IPS-18c (cell line): ENCODE data around the gene HOATZ.

Experiments used
- H3K4me3 ChIP-seq: 2 replicates; pipeline ENCODE4 v1.7.0; 2013; ENCODE audit warnings: low read depth, mild to moderate bottlenecking, low read length, moderate library complexity; ENCODE audit not compliant: insufficient read depth
- H3K9me3 ChIP-seq: one replicate; pipeline ENCODE4 v1.6.1; 2013; ENCODE audit warnings: mild to moderate bottlenecking, low read length, moderate library complexity; ENCODE audit not compliant: control insufficient read depth, insufficient read depth

HOATZ gene

DNA sequence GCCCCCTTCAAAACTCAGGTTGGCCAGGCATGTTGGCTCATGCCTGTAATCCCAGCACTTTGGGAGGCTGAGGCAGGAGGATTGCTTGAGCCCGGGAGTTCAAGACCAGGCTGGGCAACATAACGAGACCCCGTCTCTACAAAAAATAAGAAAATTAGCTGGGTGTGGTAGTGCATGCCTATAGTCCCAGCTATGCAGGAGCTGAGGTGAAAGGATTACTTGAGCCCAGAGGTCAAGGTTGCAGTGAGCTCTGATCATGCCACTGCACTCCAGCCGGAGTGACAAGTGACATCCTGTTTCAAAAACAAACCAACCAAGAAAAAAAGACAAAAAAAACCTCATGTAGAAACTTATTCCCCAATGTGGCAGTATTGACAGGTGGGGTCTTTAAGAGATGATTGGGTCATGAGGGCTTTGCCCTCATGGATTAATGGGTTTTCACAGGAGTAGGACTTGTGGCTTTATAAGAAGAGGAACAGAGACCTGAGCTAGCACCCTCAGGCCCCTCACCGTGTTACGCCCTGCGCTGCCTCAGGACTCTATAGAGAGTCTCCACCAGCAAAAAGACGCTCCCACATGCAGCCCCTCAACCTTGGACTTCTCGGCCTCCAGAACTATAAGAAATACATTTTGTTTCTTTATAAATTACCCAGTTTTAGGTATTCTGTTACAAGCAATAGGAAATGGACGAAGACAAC is 48.3 kb downstream of the HOATZ start:
- H3K9me3 ChIP-seq: no peaks in the 10 kb centered on the region
- H3K4me3 ChIP-seq: no peak overlapping the region

GRCh38 chr11:111565114-111565720 is 50.6 kb downstream of the HOATZ start:
- Histone ChIP-seq H3K9me3 (no peaks in the 10 kb centered on the region), H3K4me3 (no peak overlapping the region)

DNA sequence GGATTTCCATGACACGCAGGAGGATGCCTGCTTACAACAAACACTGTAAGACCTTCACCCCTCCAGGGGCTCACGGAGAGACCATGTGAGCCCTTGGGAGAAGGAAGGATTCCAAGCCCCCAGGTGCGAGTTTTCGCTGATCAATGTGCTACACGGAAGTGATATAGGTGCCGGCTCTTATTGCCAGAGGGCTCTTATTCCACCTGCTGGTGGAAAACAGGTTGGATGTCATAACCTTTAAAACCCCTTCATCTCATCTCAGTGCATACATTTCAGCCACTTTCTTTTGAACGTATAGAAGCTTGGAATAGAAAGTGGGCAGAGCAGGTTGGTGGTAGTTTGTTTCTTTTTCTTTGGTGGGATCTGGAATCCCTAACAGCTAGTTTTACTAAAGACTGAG is 51.7 kb downstream of the HOATZ start:
- Histone ChIP-seq H3K9me3 (no peaks in the 10 kb centered on the region), H3K4me3 (no peak overlapping the region)

DNA sequence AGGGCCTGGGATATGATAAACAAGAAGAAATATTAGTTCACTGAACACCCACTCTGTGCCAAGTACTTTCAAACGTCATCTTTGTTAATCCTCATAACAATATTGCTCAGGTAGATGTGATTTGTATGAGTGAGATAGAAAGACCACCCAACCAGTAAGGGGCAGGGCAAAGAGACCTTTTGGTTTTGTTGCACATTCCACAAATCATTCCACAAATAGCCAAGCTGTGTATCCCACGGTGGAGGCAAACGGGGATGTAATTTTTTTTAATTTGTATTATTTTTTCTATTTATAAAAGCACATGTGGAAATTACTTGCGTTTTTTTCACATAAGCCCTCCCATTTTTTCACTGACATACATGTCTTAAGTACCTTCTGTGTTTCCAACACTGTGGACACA is 54.9 kb downstream of the HOATZ start:
- H3K4me3 ChIP-seq: no peak overlapping the region
- H3K9me3 ChIP-seq: no peaks in the 10 kb centered on the region

GRCh38 chr11:111570796-111571195 is 56.2 kb downstream of the HOATZ start:
- no peaks in the 10 kb centered on the region for H3K9me3 ChIP-seq
- H3K4me3 ChIP-seq: no peak overlapping the region

DNA sequence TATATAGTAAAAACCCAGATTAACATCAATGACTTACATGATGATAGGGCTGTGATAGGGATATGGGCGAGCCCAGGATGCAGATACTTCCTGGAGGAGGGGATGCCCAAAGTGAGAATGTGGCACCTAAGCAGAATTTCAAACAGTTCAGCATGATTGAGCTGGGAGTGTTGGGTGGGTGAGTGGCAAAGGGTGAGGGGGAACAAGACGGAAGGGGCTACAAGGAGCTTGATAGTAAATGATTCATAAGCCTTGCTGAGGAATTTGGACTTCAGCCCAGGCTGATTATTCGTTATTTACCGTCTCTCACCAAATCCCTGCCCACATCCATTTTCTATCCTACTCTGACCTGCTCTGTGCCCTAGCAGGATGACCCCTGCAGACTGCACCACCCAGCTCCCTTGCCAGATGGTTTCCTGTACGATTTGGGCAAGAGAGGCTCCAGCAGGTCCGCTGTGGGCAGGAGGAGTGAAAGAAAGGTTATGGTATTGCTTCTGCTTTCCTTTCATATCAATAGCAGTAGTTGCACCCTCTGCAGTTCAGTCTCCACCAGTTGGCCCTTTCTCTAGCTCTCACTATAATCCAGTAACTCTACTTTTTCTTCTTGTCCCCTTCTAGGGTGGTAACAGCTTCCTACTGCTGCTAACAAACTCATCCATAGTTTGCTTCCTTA is 57.4 kb downstream of the HOATZ start:
- Histone ChIP-seq H3K9me3 (no peaks in the 10 kb centered on the region), H3K4me3 (no peak overlapping the region)

DNA sequence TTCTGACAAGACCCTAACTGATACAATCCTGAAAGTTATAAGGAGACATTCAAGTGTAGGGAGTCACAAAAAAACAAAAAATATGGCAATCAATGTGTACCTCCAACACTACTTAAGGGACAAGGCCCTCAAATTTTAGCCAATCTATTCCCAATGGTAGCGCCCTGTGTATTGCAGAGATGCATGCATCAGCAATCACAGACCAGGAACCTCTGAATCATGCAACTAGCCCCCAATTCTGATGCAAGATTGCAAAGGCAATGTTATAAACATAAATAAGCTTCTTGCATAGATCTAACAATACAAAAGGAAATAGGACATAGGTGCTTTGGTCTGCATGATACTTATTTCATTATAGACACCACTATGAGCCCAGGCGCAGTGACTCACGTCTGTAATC is 58.0 kb downstream of the HOATZ start:
- no peaks in the 10 kb centered on the region for H3K9me3 ChIP-seq
- no peak overlapping the region for H3K4me3 ChIP-seq

- no peak overlapping the region for H3K4me3 ChIP-seq
These were observed 59.3 kb downstream of the HOATZ start for GRCh38 chr11:111573821-111574249.

GRCh38 chr11:111574373-111575225 is 60.0 kb downstream of the HOATZ start:
- no peak overlapping the region for H3K4me3 ChIP-seq
- no peaks in the 10 kb centered on the region for H3K9me3 ChIP-seq

More at GRCh38 chr11:111573821-111574249, 59.3 kb downstream of the HOATZ start:
- no peaks in the 10 kb centered on the region for H3K9me3 ChIP-seq

- no peak overlapping the region for H3K4me3 ChIP-seq
- H3K9me3 ChIP-seq: no peaks in the 10 kb centered on the region
These were observed 61.2 kb downstream of the HOATZ start for GRCh38 chr11:111575740-111576139.

DNA sequence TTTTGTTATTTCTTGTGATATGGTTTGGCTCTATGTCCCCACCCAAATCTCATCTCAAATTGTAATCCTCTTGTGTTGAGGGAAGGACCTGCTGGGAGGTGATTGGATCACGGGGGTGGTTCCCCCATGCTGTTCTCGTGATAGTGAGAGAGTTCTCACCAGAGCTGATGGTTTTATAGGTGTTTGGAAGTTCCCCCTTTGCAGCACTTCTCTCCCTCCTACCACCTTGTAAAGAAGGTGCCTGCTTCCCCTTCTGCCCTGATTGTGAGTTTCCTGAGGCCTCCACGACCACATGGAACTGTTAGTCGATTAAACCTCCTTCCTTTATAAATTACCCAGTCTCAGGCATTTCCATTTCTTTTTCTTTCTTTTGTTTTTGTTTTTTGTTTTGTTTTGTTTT is 63.2 kb downstream of the HOATZ start:
- Histone ChIP-seq H3K4me3 (no peak overlapping the region), H3K9me3 (no peaks in the 10 kb centered on the region)

DNA sequence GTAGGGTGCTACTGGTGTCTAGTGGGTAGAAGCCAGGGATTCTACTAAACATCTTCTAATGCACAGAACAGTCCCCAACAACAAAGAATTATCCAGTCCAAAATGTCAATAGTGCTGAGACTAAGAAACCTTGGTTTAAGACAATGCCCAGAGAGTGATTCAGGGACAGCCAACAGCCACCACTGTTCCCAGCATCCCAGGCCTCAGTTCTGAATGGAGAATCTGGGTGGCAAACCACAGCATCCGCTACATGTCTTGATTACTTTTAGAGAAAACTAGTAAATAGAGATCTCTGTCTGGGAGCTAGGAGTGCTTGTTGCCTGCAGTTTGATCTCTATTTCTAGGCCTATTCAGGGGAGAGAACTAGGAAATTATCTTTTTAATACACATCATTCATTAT is 66.8 kb downstream of the HOATZ start:
- H3K9me3 ChIP-seq: no peaks in the 10 kb centered on the region
- H3K4me3 ChIP-seq: no peak overlapping the region

- Histone ChIP-seq H3K4me3 (no peak overlapping the region), H3K9me3 (no peaks in the 10 kb centered on the region)
These were observed 67.6 kb downstream of the HOATZ start for GRCh38 chr11:111582163-111582562.

DNA sequence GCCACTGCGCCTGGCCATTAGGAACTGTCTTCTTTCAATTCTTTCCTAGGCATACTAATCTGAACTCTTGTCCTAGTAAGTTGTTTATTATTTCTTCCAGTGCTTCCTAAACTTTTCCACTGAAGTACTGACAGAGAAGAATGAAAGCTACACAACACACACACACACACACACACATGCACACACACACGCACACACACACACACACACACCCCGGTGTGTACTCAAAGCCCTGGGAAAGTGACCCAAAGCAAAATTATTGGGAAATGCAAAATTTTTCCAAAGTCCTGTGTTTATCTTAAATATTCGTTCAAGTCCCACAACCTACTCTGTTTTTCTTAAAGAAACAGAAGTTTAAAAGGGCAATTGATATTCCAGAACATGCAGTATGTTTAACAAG is 68.3 kb downstream of the HOATZ start:
- no peak overlapping the region for H3K4me3 ChIP-seq
- H3K9me3 ChIP-seq: peaks cover 1% of the 10 kb centered on the region

DNA sequence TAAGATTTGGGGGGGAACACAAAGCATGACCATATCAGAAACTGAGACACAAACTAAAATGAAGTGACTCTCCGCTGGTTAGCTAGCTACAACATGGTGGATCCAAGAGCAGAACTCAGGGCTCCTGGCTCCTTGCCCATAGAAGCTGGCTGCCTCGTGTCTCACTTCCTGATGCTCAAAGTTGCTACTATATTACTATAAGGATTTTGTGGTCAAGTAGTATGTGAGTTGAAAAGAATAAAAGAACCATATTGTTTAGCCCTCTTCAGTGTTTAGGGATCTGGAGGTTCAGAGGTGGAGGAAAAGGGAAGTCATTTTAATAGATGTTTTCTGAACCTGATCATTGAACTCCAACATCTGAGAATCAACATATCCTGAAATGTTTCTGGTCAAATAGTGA is 70.8 kb downstream of the HOATZ start:
- Histone ChIP-seq H3K9me3 (peaks cover 5% of the 10 kb centered on the region), H3K4me3 (no peak overlapping the region)

GRCh38 chr11:111586388-111586831 is 71.8 kb downstream of the HOATZ start:
- Histone ChIP-seq H3K4me3 (no peak overlapping the region), H3K9me3 (peaks cover 5% of the 10 kb centered on the region)
